ENCODE results near the gene ALG12.

Gene ALG12

DNA sequence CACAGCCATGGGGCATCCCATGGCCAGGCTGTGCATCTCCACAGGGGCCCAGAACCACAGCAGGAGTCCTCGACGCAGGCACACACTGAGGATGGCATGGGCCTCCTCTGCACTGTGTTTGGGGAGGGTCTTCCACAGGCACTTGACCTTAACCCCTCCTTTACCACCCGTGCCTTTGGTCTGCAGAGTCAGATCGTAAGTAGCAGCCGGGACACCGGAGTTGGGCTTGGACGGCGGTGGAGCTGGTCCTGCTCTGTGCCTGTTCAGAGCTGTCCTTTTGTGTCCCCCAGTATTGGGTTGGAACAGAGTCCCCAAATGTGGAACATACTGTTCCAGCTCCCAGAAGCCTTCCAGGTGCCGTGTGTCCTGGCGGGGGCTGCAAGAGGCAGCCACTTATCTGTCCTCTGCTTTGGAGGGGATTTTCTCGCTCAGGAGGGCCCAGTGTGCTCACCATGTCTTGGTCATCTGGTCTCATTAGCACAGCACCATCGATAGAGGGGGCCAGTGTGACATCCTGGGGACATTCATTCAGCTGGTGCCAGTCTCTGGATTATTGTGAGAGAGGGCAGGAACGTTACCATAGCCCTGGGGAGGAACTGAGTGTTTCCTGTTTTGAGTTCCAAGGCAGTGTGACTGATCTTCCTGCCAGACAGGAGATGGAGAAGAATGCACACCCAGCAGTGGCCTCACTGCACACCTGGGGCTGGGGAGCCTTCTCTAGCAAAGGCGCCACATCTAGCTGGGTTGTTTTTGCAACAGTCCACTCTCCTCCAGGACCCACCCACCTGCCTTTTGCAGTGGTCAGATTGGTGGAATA, 12.6 kb upstream of the ALG12 start:
- no peak overlapping the region for H3K4me3 ChIP-seq (ENCODE audit: low read depth, low read length)
- TF ChIP-seq, protein P1, sequence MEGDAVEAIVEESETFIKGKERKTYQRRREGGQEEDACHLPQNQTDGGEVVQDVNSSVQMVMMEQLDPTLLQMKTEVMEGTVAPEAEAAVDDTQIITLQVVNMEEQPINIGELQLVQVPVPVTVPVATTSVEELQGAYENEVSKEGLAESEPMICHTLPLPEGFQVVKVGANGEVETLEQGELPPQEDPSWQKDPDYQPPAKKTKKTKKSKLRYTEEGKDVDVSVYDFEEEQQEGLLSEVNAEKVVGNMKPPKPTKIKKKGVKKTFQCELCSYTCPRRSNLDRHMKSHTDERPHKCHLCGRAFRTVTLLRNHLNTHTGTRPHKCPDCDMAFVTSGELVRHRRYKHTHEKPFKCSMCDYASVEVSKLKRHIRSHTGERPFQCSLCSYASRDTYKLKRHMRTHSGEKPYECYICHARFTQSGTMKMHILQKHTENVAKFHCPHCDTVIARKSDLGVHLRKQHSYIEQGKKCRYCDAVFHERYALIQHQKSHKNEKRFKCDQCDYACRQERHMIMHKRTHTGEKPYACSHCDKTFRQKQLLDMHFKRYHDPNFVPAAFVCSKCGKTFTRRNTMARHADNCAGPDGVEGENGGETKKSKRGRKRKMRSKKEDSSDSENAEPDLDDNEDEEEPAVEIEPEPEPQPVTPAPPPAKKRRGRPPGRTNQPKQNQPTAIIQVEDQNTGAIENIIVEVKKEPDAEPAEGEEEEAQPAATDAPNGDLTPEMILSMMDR (IDR thresholded peaks at IDR 0.05; ENCODE audit: borderline replicate concordance, insufficient read depth, low read depth, low read length), result peak; percentile 78

GRCh38 chr22:49929994-49930575, 11.8 kb upstream of the ALG12 start:
- TF ChIP-seq, protein P1 (IDR thresholded peaks at IDR 0.05; ENCODE audit: borderline replicate concordance, insufficient read depth, low read depth, low read length), result no peak
- H3K4me3 ChIP-seq (ENCODE audit: low read depth, low read length), result no peak overlapping the region

- no peak overlapping the region for H3K4me3 ChIP-seq (ENCODE audit: low read depth, low read length)
These were observed 11.2 kb upstream of the ALG12 start for GRCh38 chr22:49929211-49929979.

GRCh38 chr22:49928555-49929210, 10.4 kb upstream of the ALG12 start:
- TF ChIP-seq, protein P1 (IDR thresholded peaks at IDR 0.05; ENCODE audit: borderline replicate concordance, insufficient read depth, low read depth, low read length), result no peak
- no peak overlapping the region for H3K4me3 ChIP-seq (ENCODE audit: low read depth, low read length)

More at GRCh38 chr22:49929211-49929979, 11.2 kb upstream of the ALG12 start:
- TF ChIP-seq, protein P1 (IDR thresholded peaks at IDR 0.05; ENCODE audit: borderline replicate concordance, insufficient read depth, low read depth, low read length), result peak; percentile 88

DNA sequence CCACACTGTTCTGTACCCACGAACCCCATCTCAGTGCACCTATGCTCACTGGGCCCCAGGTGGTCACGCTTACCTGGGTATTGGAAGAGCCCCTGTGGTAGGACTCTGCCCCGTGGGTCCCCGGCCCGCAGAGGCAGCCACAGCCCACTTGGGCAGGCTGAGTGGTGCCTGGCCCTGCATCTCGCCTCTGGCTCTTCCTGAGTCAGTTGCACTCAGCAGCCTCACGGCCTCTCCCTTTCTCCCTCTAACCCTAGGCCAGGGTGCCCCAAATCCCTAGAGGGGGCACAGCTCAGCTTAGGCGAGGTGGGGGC, 9.9 kb upstream of the ALG12 start:
- TF ChIP-seq, protein P1 (IDR thresholded peaks at IDR 0.05; ENCODE audit: borderline replicate concordance, insufficient read depth, low read depth, low read length), result no peak
- H3K4me3 ChIP-seq (ENCODE audit: low read depth, low read length), result no peak overlapping the region

DNA sequence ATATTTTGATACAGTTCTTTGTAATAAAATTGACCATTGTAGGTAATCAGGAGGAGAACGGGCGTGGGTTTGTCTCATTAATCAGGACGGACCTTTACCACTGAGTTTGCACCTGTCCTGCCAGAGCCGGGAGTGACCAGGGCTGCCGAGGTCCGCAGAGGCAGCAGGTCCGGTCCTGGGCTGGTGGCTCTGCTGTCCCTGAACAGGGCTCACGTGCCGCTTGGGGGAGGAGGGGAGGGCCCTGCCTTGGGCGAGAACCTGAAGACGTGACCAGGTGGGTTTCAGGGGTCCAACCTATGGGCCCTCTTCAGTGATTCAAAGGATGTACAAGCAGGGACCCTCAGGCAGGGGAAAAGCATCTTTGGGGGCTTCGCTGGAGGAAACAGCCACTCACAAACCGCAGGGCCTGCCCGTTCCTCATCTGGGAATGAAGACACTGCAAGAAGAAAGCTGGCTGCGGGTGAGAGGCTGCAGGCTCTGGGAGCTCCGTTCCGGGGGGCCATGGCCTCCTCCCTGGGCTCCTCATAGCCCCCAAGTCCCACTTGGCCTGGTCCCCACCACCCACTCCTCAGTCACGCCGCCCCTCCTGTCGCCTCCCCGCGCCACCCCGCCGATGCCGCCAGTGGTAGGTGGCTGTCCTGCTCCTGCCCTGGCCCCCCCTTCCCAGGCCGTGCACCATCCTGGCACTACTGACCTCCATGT, 9.4 kb upstream of the ALG12 start:
- no peak overlapping the region for H3K4me3 ChIP-seq (ENCODE audit: low read depth, low read length)
- TF ChIP-seq, protein P1 (IDR thresholded peaks at IDR 0.05; ENCODE audit: borderline replicate concordance, insufficient read depth, low read depth, low read length), result no peak

Data from GM12875 (cell line).